Measurements from ENCODE around the gene LMX1A. TPM values are rescaled to one million over a fixed set of nuclear protein-coding genes. Genes with fewer than 3 reads are reported as not detected.

Gene LMX1A
- total and polyA plus RNA-seq, 9 of the 15 experiments (the other 6 are each of a cell fraction or from before 2014, with no cell fraction given) = not detected

DNA sequence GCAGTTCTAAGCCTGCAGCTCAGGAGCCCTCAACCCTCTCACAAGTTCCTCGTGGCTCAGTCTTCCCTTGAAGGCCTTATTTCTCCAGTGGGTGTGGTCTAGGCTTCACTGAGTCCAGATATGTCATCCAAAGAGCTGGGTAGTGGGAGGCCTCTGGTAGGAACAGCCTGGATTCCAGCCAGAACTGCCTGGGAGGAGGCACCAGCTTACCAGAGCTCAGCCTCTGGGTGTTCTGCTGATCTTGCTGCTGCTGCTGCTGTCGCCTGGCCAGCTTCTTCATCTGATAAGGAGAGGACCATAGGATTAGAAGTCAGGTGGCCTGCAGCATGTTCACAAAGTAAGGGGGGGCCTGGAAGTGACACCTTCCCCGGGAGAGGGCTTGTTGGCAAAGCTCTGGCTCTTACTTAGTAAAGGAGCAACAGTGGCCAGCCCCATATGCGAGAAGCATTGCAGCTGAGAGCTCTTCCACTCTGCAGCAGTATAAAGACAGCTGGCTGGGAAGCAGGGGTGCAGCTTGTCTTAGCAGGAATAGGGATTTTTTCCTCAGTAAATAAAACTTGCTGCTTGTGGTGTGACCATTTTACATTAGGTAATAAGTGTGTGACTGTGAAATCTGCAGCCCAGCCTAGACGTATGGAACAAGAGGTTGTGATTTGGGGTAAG lies 148.5 kb downstream of the LMX1A start:
- H3K9me1 ChIP-seq (ENCODE audit: control insufficient read depth, insufficient read depth, low read length) = no peaks in the 10 kb centered on the region
- BruUV-seq (replicated peaks) = no TSS peak
- no peak overlapping the region for H3K27ac ChIP-seq (ENCODE audit: extremely low read depth, low read depth, low read length)
- no peak for FAIRE-seq
- H3K79me2 ChIP-seq (ENCODE audit: control insufficient read depth, insufficient read depth, low read length) = no peaks in the 10 kb centered on the region
- WGBS (ENCODE audit: insufficient coverage, low coverage, missing lambda C conversion rate) = 0% methylated on average over 5 of the region's 5 CpGs
- no peaks in the 10 kb centered on the region for H3K27me3 ChIP-seq (ENCODE audit: control insufficient read depth in 2 of 2, insufficient read depth in 2 of 2, low read length in 2 of 2)
- no peaks in the 10 kb centered on the region for H3K9me3 ChIP-seq (replicated peaks; ENCODE audit: control insufficient read depth, insufficient read depth, low read depth, low read length)
- CTCF ChIA-PET (ENCODE audit: low intra/inter-chr PET ratio) = no interaction called here
- H3K9ac ChIP-seq (ENCODE audit: insufficient read depth in 1 of 2, low read depth in 2 of 2, low read length in 2 of 2) = no peak overlapping the region
- in situ Hi-C loops (cut with MboI) (no loop called here), intact Hi-C loops (cut with micrococcal nuclease) (no loop called here)
- POLR2A ChIA-PET = interaction anchor here (0.6 to 0.8 kb wide), 3 partner anchors 13 to 396 kb away, joined by 3 read pairs; no protein-coding TSS in a partner anchor
- H3K4me2 ChIP-seq (ENCODE audit: insufficient read depth, low read length) = 0 out of 2 replicates have a peak overlapping the region, but pooled peaks have one; percentile 11
- H3K4me1 ChIP-seq (replicated peaks in 1 of 2; ENCODE audit: control insufficient read depth in 2 of 2, insufficient read depth in 2 of 2, low read length in 2 of 2) = peaks cover 0 to 6% of the 10 kb centered on the region in 2 experiments; a peak in 3 of 5 replicates
- 0 out of 2 replicates have a peak overlapping the region, but pooled peaks have one; percentile 26 for H2AFZ ChIP-seq (ENCODE audit: low read depth, low read length)
- no peaks in the 10 kb centered on the region for H3K36me3 ChIP-seq (ENCODE audit: control insufficient read depth, insufficient read depth, low read length)
- no peaks in the 10 kb centered on the region; the same call in 1 of the 2 replicates for H4K20me1 ChIP-seq (replicated peaks; ENCODE audit: control insufficient read depth, insufficient read depth, low read length)
- peak; percentile 39 to 67 (median 56) for DNase-seq (ENCODE audit: extremely low read depth in 1 of 4, low spot score in 3 of 4)
- peak; percentile 84 for ATAC-seq
- no peak overlapping the region for H3K4me3 ChIP-seq
- TF ChIP-seq BRF1 (IDR thresholded peaks at IDR 0.05; ENCODE audit: borderline replicate concordance, extremely low read depth, insufficient read length) (no peak), CBFA2T3 (IDR thresholded peaks at IDR 0.05) (peak; percentile 1; the same call in 1 of the 2 replicates), U2AF1 (optimal IDR thresholded peaks at IDR 0.05; ENCODE audit: low read depth, low read length) (no peak), HEY1 (CRISPR knock-in tag; IDR thresholded peaks at IDR 0.05; ENCODE audit: borderline replicate concordance) (no peak), XRCC3 (IDR thresholded peaks at IDR 0.05) (no peak), IFI16 (CRISPR knock-in tag; IDR thresholded peaks at IDR 0.05) (no peak)
- TF ChIP-seq, protein P1, sequence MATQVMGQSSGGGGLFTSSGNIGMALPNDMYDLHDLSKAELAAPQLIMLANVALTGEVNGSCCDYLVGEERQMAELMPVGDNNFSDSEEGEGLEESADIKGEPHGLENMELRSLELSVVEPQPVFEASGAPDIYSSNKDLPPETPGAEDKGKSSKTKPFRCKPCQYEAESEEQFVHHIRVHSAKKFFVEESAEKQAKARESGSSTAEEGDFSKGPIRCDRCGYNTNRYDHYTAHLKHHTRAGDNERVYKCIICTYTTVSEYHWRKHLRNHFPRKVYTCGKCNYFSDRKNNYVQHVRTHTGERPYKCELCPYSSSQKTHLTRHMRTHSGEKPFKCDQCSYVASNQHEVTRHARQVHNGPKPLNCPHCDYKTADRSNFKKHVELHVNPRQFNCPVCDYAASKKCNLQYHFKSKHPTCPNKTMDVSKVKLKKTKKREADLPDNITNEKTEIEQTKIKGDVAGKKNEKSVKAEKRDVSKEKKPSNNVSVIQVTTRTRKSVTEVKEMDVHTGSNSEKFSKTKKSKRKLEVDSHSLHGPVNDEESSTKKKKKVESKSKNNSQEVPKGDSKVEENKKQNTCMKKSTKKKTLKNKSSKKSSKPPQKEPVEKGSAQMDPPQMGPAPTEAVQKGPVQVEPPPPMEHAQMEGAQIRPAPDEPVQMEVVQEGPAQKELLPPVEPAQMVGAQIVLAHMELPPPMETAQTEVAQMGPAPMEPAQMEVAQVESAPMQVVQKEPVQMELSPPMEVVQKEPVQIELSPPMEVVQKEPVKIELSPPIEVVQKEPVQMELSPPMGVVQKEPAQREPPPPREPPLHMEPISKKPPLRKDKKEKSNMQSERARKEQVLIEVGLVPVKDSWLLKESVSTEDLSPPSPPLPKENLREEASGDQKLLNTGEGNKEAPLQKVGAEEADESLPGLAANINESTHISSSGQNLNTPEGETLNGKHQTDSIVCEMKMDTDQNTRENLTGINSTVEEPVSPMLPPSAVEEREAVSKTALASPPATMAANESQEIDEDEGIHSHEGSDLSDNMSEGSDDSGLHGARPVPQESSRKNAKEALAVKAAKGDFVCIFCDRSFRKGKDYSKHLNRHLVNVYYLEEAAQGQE (IDR thresholded peaks at IDR 0.05; ENCODE audit: borderline replicate concordance) = peak; percentile 40; the same call in 1 of the 2 replicates
- TF ChIP-seq, protein P1 (CRISPR knock-in tag; IDR thresholded peaks at IDR 0.05; ENCODE audit: low read depth) = no peak
- TF ChIP-seq, protein P2, sequence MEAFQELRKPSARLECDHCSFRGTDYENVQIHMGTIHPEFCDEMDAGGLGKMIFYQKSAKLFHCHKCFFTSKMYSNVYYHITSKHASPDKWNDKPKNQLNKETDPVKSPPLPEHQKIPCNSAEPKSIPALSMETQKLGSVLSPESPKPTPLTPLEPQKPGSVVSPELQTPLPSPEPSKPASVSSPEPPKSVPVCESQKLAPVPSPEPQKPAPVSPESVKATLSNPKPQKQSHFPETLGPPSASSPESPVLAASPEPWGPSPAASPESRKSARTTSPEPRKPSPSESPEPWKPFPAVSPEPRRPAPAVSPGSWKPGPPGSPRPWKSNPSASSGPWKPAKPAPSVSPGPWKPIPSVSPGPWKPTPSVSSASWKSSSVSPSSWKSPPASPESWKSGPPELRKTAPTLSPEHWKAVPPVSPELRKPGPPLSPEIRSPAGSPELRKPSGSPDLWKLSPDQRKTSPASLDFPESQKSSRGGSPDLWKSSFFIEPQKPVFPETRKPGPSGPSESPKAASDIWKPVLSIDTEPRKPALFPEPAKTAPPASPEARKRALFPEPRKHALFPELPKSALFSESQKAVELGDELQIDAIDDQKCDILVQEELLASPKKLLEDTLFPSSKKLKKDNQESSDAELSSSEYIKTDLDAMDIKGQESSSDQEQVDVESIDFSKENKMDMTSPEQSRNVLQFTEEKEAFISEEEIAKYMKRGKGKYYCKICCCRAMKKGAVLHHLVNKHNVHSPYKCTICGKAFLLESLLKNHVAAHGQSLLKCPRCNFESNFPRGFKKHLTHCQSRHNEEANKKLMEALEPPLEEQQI (IDR thresholded peaks at IDR 0.05) = no peak
- TF ChIP-seq, protein P3, sequence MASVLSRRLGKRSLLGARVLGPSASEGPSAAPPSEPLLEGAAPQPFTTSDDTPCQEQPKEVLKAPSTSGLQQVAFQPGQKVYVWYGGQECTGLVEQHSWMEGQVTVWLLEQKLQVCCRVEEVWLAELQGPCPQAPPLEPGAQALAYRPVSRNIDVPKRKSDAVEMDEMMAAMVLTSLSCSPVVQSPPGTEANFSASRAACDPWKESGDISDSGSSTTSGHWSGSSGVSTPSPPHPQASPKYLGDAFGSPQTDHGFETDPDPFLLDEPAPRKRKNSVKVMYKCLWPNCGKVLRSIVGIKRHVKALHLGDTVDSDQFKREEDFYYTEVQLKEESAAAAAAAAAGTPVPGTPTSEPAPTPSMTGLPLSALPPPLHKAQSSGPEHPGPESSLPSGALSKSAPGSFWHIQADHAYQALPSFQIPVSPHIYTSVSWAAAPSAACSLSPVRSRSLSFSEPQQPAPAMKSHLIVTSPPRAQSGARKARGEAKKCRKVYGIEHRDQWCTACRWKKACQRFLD (CRISPR knock-in tag; IDR thresholded peaks at IDR 0.05) = no peak
